H9 (cell line): Measurements from ENCODE around the gene UNC79. TPM values are rescaled to one million over a fixed set of nuclear protein-coding genes. Genes with fewer than 3 reads are reported as not detected.

Source experiments
- DNase-seq: peaks from one replicate; pipeline ENCODE4 v3.0.0-alpha.2; 2017
- H2AFZ ChIP-seq: one replicate; pipeline ENCODE4 v1.6.1; 2013; ENCODE audit warnings: mild to moderate bottlenecking, low read length, control low read depth, moderate library complexity
- H2AK5ac ChIP-seq: 2 replicates; pipeline ENCODE4 v1.6.1; 2013; ENCODE audit warnings: low read length, control low read depth, mixed read lengths; ENCODE audit not compliant: insufficient read length
- H2BK120ac ChIP-seq: one replicate; pipeline ENCODE4 v1.6.1; 2013; ENCODE audit warnings: low read depth, mild to moderate bottlenecking, low read length, control low read depth, inconsistent platforms; ENCODE audit not compliant: poor library complexity, severe bottlenecking
- H2BK12ac ChIP-seq: 2 replicates; pipeline ENCODE4 v1.6.1; 2013; ENCODE audit warnings: low read length, control low read depth, mixed read lengths, low read depth; ENCODE audit not compliant: insufficient read length
- H2BK15ac ChIP-seq: 2 replicates; pipeline ENCODE4 v1.6.1; 2013; ENCODE audit warnings: low read depth, low read length, control low read depth
- H2BK20ac ChIP-seq: one replicate; pipeline ENCODE4 v1.6.1; 2013; ENCODE audit warnings: low read depth, mild to moderate bottlenecking, low read length, control low read depth, inconsistent platforms; ENCODE audit not compliant: poor library complexity, severe bottlenecking
- H2BK5ac ChIP-seq: 2 replicates; pipeline ENCODE4 v1.6.1; 2013; ENCODE audit warnings: low read length, control low read depth, mixed read lengths; ENCODE audit not compliant: insufficient read length
- H3K14ac ChIP-seq: 2 replicates; pipeline ENCODE4 v1.6.1; 2013; ENCODE audit warnings: low read length, control low read depth; ENCODE audit not compliant: insufficient read depth
- H3K18ac ChIP-seq: 2 replicates; pipeline ENCODE4 v1.6.1; 2013; ENCODE audit warnings: low read depth, mild to moderate bottlenecking, mixed read lengths, low read length, control low read depth; ENCODE audit not compliant: insufficient read length
- H3K23ac ChIP-seq: 2 replicates; pipeline ENCODE4 v1.6.1; 2013; ENCODE audit warnings: low read length, control low read depth, mixed read lengths, low read depth; ENCODE audit not compliant: insufficient read length
- H3K23me2 ChIP-seq: 2 replicates; pipeline ENCODE4 v1.6.1; 2013; ENCODE audit warnings: low read depth, mild to moderate bottlenecking, mixed read lengths, low read length, control low read depth; ENCODE audit not compliant: insufficient read length, poor library complexity, severe bottlenecking
- H3K27ac ChIP-seq: 2 replicates; pipeline ENCODE4 v1.5.1; 2013; ENCODE audit warnings: low read length, control low read depth, mixed read lengths, low read depth; ENCODE audit not compliant: insufficient read length
- H3K27me3 ChIP-seq: 2 replicates; pipeline ENCODE4 v1.6.1; 2013; ENCODE audit warnings: low read length, control low read depth, inconsistent platforms; ENCODE audit not compliant: insufficient read depth
- H3K4ac ChIP-seq: 2 replicates; pipeline ENCODE4 v1.6.1; 2013; ENCODE audit warnings: low read depth, mild to moderate bottlenecking, control low read depth, inconsistent platforms, low read length, moderate library complexity
- H3K4me1 ChIP-seq: 2 replicates; pipeline ENCODE4 v1.6.1; 2013; ENCODE audit warnings: low read length, control low read depth, inconsistent platforms; ENCODE audit not compliant: insufficient read depth
- H3K4me2 ChIP-seq: 2 replicates; pipeline ENCODE4 v1.6.1; 2013; ENCODE audit warnings: low read length, control low read depth, mixed read lengths; ENCODE audit not compliant: insufficient read length, insufficient read depth
- H3K56ac ChIP-seq: 2 replicates; pipeline ENCODE4 v1.6.1; 2013; ENCODE audit warnings: low read depth, mild to moderate bottlenecking, mixed read lengths, low read length, control low read depth; ENCODE audit not compliant: insufficient read length
- H3K79me1 ChIP-seq: 2 replicates; pipeline ENCODE4 v1.6.1; 2013; ENCODE audit warnings: low read depth, mild to moderate bottlenecking, moderate library complexity, low read length, control low read depth, inconsistent platforms; ENCODE audit not compliant: insufficient read depth, poor library complexity, severe bottlenecking
- H3K79me2 ChIP-seq: 2 replicates; pipeline ENCODE4 v1.6.1; 2013; ENCODE audit warnings: low read length, control low read depth, inconsistent platforms; ENCODE audit not compliant: insufficient read depth
- H3K9ac ChIP-seq: 2 replicates; pipeline ENCODE4 v1.6.1; 2013; ENCODE audit warnings: low read length, control low read depth, mixed read lengths; ENCODE audit not compliant: insufficient read length; ENCODE audit errors: extremely low read depth
- H3K9me3 ChIP-seq: one replicate; pipeline ENCODE4 v1.6.1; 2013; ENCODE audit warnings: low read depth, low read length, inconsistent platforms; ENCODE audit not compliant: control insufficient read depth
- H3T11ph ChIP-seq: one replicate; pipeline ENCODE4 v1.6.1; 2013; ENCODE audit warnings: mild to moderate bottlenecking, low read length, control low read depth, inconsistent platforms
- H4K20me1 ChIP-seq: one replicate; pipeline ENCODE4 v1.6.1; 2013; ENCODE audit not compliant: control insufficient read depth, insufficient read length, insufficient read depth
- H4K5ac ChIP-seq: 2 replicates; pipeline ENCODE4 v1.6.1; 2013; ENCODE audit warnings: low read depth, mild to moderate bottlenecking, mixed read lengths, low read length, control low read depth; ENCODE audit not compliant: insufficient read length
- H4K8ac ChIP-seq: replicated peaks from 2 replicates; pipeline ENCODE4 v1.6.1; 2013; ENCODE audit warnings: low read length, control low read depth, mixed read lengths, low read depth; ENCODE audit not compliant: insufficient read length
- H4K91ac ChIP-seq: 2 replicates; pipeline ENCODE4 v1.6.1; 2013; ENCODE audit warnings: low read depth, mild to moderate bottlenecking, moderate library complexity, mixed read lengths, low read length, control low read depth; ENCODE audit not compliant: insufficient read length
- H3K27ac Mint-ChIP-seq, 3 experiments: 2 replicates in 2 of 3; 3 replicates in 1 of 3; pipeline ENCODE4 v1.8.0; 2020 to 2021; ENCODE audit warnings: mixed read lengths in 3 of 3, mild to moderate bottlenecking in 1 of 3, moderate library complexity in 1 of 3
- H3K27me3 Mint-ChIP-seq: 2 replicates; pipeline ENCODE4 v1.8.0; 2021; ENCODE audit warnings: low read depth, mild to moderate bottlenecking, moderate library complexity, mixed read lengths
- H3K36me3 Mint-ChIP-seq, 3 experiments: 2 replicates in 2 of 3; 3 replicates in 1 of 3; pipeline ENCODE4 v1.8.0; 2020 to 2021; ENCODE audit warnings: low read depth in 3 of 3, mixed read lengths in 3 of 3; ENCODE audit not compliant: insufficient read depth in 1 of 3
- H3K4me1 Mint-ChIP-seq, 2 experiments: 2 replicates each; pipeline ENCODE4 v1.8.0; 2020; ENCODE audit warnings: mixed read lengths in 2 of 2
- H3K4me3 Mint-ChIP-seq, 2 experiments: 2 replicates in 1 of 2; 3 replicates in 1 of 2; pipeline ENCODE4 v1.8.0; 2020 to 2021; ENCODE audit warnings: mild to moderate bottlenecking in 2 of 2, mixed read lengths in 2 of 2, moderate library complexity in 1 of 2
- H3K9me3 Mint-ChIP-seq, 2 experiments: 2 replicates in 1 of 2; 3 replicates in 1 of 2; pipeline ENCODE4 v1.8.0; 2020; ENCODE audit warnings: mild to moderate bottlenecking in 2 of 2, mixed read lengths in 2 of 2, moderate library complexity in 1 of 2
- WGBS: extraction: QIAGEN DNeasy Blood & Tissue Kit; methylation state at CpG from one replicate; pipeline ENCODE4 v1.1.7; 2013; ENCODE audit warnings: missing lambda C conversion rate, low lambda C conversion rate, mixed read lengths; ENCODE audit not compliant: insufficient read length; ENCODE audit errors: extremely low coverage; 5-methylcytosine and 5-hydroxymethylcytosine counted together
- total RNA-seq: library from RNA; stranded (reverse); gene quantifications from 2 replicates; pipeline ENCODE4 v1.2.1, GENCODE V29; 2021
- TF ChIP-seq, protein P1 (sequence below): fragments of 200-600 bp; sonication (generic); conservative IDR thresholded peaks from 3 replicates; pipeline ENCODE4 v1.8.0; 2021; ENCODE audit warnings: antibody characterized with exemption, mild to moderate bottlenecking

UNC79 gene
- total RNA-seq, 1 experiment from 2014 or later = 3.0 TPM

DNA sequence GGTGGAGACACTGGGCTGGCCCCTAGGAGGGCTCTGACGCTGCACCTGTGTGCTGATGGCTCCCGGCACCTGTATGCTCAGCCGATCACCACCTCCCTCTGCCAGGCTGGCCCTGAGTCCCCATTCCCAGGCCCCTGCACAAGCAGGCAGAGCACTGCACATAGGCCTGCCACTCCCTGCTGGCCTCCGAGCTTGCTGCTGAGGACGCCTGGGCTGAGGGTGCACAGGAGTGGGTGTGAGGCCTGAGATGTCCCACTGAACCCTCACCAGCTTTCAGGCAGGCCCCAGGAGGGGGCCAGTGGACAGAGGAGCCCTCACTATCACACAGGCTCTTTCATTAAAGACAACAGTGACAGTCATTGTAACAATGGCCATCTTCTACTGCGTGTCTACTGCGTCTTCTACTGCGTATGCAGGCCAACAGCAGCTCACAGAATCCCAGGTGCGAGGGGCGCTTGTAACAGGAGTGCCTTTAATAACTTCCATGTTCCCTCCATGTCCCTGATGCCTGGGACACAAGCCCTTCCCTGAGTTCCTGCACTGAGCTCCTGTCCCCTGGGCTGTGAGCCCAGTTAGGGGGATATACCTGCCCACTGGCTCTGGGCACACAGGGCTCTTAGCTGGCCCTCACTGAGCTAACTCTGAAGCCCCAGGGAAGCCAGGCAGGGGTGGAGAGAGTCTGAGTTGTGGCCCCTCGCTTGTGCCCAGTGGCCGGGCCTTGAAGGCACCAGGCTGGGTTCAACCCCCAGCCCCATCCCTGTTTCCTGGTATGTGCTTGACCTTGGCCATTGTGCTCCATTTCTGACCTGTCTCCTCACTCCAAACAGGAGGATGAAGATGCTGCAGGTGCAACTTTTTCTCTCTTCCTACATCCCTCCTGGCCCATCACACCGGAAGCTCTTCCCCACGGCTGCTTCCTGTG lies 286.3 kb downstream of the UNC79 start:
- Histone ChIP-seq H3K9me3 (no peaks in the 10 kb centered on the region), H4K91ac (no peak overlapping the region), H3K14ac (peak overlapping the region; percentile 8; the same call in 1 of the 2 replicates), H3K23me2 (no peaks in the 10 kb centered on the region), H3K23ac (no peak overlapping the region), H4K20me1 (no peaks in the 10 kb centered on the region), H3K9ac (no peak overlapping the region), H2BK15ac (no peak overlapping the region), H2BK20ac (no peak overlapping the region), H4K8ac (peak overlapping the region; percentile 47), H3K27ac (no peak overlapping the region), H4K5ac (no peak overlapping the region), H2AK5ac (no peak overlapping the region), H3K56ac (no peak overlapping the region), H2BK5ac (no peak overlapping the region), H3T11ph (no peak overlapping the region), H3K79me1 (no peaks in the 10 kb centered on the region), H3K4me1 (no peaks in the 10 kb centered on the region; the same call in 1 of the 2 replicates), H3K4ac (no peak overlapping the region), H2BK120ac (no peak overlapping the region), H3K79me2 (no peaks in the 10 kb centered on the region), H3K18ac (no peak overlapping the region), H2AFZ (no peak overlapping the region), H3K4me2 (no peak overlapping the region), H2BK12ac (no peak overlapping the region), H3K27me3 (no peaks in the 10 kb centered on the region)
- Mint-ChIP-seq H3K4me3 (no peak overlapping the region), H3K9me3 (no peaks in the 10 kb centered on the region), H3K36me3 (no peaks in the 10 kb centered on the region; a peak in 2 of 7 replicates), H3K27me3 (no peaks in the 10 kb centered on the region; the same call in none of the 2 replicates), H3K27ac (no peak overlapping the region), H3K4me1 (peaks cover 21% of the 10 kb centered on the region in 2 experiments)
- no CpG with 5 or more reads among the region's 14 CpGs for WGBS
- DNase-seq = no peak
- TF ChIP-seq, protein P1, sequence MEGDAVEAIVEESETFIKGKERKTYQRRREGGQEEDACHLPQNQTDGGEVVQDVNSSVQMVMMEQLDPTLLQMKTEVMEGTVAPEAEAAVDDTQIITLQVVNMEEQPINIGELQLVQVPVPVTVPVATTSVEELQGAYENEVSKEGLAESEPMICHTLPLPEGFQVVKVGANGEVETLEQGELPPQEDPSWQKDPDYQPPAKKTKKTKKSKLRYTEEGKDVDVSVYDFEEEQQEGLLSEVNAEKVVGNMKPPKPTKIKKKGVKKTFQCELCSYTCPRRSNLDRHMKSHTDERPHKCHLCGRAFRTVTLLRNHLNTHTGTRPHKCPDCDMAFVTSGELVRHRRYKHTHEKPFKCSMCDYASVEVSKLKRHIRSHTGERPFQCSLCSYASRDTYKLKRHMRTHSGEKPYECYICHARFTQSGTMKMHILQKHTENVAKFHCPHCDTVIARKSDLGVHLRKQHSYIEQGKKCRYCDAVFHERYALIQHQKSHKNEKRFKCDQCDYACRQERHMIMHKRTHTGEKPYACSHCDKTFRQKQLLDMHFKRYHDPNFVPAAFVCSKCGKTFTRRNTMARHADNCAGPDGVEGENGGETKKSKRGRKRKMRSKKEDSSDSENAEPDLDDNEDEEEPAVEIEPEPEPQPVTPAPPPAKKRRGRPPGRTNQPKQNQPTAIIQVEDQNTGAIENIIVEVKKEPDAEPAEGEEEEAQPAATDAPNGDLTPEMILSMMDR = no peak
